C4-2B (cell line): ENCODE measurements around the gene CACNA2D1.

Experiments used
- ZFX ChIP-seq: fragments of 450-650 bp; IDR thresholded peaks from 2 replicates; pipeline ENCODE4 v1.6.1; 2017
- TF ChIP-seq, protein P1 (sequence below): fragments of 450-650 bp; conservative IDR thresholded peaks from 2 replicates; pipeline ENCODE4 v1.5.1; 2017; ENCODE audit warnings: mild to moderate bottlenecking

DNA sequence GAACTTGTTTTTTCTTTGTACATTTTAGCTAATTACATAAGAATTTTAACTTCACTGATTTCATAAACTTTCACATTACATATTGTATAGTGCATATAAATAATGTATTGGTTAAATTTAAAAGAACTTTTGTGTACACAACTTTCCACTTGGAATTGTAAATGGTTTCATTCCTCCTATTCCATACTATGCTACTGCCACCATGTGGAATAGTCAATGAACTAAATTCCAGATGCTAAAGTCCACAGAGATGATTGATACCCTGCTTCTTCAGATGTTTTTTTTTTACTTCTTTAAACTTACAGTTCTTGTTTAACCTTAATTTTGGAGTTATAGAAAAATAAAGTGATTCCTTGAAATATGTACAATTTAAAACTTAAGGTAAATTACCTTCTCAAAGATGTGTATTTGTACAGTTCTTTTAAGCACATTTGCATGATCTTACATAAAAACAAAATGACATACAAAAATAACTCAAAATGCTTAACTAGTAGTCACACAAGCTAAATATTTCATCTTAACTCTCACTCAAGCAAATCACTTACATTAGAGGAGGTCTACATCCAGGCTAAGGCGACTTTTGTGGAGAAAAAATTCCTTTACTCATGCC, 426.1 kb downstream of the CACNA2D1 start:
- TF ChIP-seq, protein P1, sequence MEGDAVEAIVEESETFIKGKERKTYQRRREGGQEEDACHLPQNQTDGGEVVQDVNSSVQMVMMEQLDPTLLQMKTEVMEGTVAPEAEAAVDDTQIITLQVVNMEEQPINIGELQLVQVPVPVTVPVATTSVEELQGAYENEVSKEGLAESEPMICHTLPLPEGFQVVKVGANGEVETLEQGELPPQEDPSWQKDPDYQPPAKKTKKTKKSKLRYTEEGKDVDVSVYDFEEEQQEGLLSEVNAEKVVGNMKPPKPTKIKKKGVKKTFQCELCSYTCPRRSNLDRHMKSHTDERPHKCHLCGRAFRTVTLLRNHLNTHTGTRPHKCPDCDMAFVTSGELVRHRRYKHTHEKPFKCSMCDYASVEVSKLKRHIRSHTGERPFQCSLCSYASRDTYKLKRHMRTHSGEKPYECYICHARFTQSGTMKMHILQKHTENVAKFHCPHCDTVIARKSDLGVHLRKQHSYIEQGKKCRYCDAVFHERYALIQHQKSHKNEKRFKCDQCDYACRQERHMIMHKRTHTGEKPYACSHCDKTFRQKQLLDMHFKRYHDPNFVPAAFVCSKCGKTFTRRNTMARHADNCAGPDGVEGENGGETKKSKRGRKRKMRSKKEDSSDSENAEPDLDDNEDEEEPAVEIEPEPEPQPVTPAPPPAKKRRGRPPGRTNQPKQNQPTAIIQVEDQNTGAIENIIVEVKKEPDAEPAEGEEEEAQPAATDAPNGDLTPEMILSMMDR: peak; percentile 81
- TF ChIP-seq ZFX: no peak
